Measurements from ENCODE around the gene HDAC5.

Gene HDAC5

GRCh38 chr17:44079877-44080821, 43.3 kb downstream of the HDAC5 start:
- TF ChIP-seq, protein P1, sequence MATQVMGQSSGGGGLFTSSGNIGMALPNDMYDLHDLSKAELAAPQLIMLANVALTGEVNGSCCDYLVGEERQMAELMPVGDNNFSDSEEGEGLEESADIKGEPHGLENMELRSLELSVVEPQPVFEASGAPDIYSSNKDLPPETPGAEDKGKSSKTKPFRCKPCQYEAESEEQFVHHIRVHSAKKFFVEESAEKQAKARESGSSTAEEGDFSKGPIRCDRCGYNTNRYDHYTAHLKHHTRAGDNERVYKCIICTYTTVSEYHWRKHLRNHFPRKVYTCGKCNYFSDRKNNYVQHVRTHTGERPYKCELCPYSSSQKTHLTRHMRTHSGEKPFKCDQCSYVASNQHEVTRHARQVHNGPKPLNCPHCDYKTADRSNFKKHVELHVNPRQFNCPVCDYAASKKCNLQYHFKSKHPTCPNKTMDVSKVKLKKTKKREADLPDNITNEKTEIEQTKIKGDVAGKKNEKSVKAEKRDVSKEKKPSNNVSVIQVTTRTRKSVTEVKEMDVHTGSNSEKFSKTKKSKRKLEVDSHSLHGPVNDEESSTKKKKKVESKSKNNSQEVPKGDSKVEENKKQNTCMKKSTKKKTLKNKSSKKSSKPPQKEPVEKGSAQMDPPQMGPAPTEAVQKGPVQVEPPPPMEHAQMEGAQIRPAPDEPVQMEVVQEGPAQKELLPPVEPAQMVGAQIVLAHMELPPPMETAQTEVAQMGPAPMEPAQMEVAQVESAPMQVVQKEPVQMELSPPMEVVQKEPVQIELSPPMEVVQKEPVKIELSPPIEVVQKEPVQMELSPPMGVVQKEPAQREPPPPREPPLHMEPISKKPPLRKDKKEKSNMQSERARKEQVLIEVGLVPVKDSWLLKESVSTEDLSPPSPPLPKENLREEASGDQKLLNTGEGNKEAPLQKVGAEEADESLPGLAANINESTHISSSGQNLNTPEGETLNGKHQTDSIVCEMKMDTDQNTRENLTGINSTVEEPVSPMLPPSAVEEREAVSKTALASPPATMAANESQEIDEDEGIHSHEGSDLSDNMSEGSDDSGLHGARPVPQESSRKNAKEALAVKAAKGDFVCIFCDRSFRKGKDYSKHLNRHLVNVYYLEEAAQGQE (IDR thresholded peaks at IDR 0.05; ENCODE audit: insufficient read depth in 1 of 2, low read depth in 2 of 2, low read length in 2 of 2): no peak
- no peak for TF ChIP-seq FOXP2 (optimal IDR thresholded peaks at IDR 0.05; ENCODE audit: borderline replicate concordance, extremely low read depth, extremely low read length, insufficient read depth)
- TF ChIP-seq SIN3A (IDR thresholded peaks at IDR 0.05; ENCODE audit: borderline replicate concordance, insufficient read depth, low read length): no peak
- no peak for TF ChIP-seq TAF1 (IDR thresholded peaks at IDR 0.05; ENCODE audit: borderline replicate concordance, insufficient read depth, low read length)
- TF ChIP-seq POLR2AphosphoS5 (IDR thresholded peaks at IDR 0.05; ENCODE audit: low read depth, low read length): no peak

DNA sequence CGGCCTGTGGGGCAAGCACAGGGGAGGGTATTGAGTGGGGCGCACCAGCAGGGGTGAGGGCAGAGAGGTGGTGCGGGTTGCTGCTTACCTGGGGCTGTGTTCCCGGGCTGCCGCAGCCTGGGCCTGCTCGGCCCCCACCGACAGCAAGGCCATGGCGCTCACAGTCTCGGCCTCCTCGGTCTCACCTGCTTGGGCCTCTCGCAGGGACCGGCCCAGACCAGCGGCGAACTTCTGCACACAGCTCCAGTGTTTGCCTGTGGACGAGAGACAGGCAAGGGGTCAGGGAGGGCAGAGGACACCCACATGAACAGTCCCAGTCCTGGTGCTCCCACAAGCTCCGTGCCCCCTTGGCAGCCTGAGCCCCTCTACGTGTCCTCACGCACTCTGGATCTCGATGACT, 45.0 kb downstream of the HDAC5 start:
- TF ChIP-seq, protein P1 (IDR thresholded peaks at IDR 0.05; ENCODE audit: insufficient read depth in 1 of 2, low read depth in 2 of 2, low read length in 2 of 2): no peak
- TF ChIP-seq FOXP2 (optimal IDR thresholded peaks at IDR 0.05; ENCODE audit: borderline replicate concordance, extremely low read depth, extremely low read length, insufficient read depth) (no peak), POLR2AphosphoS5 (IDR thresholded peaks at IDR 0.05; ENCODE audit: low read depth, low read length) (no peak)

GRCh38 chr17:44077595-44077909, 45.9 kb downstream of the HDAC5 start:
- TF ChIP-seq FOXP2 (optimal IDR thresholded peaks at IDR 0.05; ENCODE audit: borderline replicate concordance, extremely low read depth, extremely low read length, insufficient read depth) (no peak), TAF1 (IDR thresholded peaks at IDR 0.05; ENCODE audit: borderline replicate concordance, insufficient read depth, low read length) (no peak), SIN3A (IDR thresholded peaks at IDR 0.05; ENCODE audit: borderline replicate concordance, insufficient read depth, low read length) (no peak), POLR2AphosphoS5 (IDR thresholded peaks at IDR 0.05; ENCODE audit: low read depth, low read length) (no peak)
- TF ChIP-seq, protein P1 (IDR thresholded peaks at IDR 0.05; ENCODE audit: insufficient read depth in 1 of 2, low read depth in 2 of 2, low read length in 2 of 2): no peak

DNA sequence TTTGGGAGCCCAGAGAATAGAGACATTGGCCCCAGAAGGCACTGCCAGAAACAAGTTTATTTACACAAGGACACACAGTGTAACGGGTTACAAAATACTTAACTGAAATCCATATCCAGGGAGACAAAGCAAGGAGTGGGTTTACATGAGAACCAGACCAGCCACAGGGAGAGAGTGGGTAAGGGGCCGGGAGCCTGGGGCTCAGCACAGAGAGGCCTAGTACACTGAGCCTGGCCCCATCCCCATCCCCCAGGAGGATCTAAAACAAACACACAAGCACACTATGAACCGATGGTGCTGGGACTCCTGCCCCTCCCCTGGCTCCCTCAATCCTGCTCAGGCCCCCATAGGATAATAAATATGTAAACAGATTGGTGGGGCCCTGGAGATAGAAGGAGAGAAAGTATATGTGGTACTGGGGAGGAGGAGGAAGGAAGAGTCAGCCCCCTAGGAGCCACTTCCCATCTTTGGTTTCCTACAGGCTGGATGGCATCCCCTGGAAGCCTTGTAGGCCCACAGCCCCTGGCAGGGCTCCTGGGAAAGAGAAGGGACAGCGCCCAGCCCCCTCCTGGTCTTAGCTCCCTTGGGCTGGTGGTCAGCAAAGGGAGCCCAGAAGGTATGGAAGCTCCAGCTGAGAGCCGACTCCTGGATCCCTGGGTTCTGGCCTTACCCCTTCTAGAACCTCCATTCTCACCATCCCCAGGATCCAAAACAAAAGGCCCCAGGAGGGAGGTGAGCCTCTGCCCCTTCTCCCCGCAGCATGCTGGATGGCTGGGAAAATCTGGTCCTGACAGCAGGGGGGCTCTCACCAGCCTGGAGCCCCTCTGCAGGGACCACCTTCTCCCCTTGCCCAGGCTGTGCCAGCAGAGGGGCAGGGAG, 46.5 kb downstream of the HDAC5 start:
- TF ChIP-seq POLR2AphosphoS5 (IDR thresholded peaks at IDR 0.05; ENCODE audit: low read depth, low read length): peak; percentile 24
- no peak for TF ChIP-seq FOXP2 (optimal IDR thresholded peaks at IDR 0.05; ENCODE audit: borderline replicate concordance, extremely low read depth, extremely low read length, insufficient read depth)

DNA sequence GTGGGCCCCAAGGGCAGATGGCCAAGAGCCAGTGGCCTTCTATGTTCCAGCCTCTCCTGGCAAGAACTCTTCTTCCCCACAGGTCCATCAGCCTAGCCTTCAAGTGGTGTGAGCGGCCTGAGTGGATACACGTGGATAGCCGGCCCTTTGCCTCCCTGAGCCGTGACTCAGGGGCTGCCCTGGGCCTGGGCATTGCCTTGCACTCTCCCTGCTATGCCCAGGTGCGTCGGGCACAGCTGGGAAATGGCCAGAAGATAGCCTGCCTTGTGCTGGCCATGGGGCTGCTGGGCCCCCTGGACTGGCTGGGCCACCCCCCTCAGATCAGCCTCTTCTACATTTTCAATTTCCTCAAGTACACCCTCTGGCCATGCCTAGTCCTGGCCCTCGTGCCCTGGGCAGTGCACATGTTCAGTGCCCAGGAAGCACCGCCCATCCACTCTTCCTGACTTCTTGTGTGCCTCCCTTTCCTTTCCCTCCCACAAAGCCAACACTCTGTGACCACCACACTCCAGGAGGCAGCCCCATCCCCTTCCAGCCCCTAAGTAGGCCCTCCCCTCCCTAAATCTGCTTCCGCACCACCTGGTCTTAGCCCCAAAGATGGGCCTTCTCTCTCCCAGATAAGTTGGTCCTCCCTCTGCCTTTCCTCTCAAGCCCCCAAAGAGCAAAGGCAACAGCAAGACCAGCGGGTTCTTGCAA, 47.7 kb downstream of the HDAC5 start:
- TF ChIP-seq, protein P1 (IDR thresholded peaks at IDR 0.05; ENCODE audit: insufficient read depth in 1 of 2, low read depth in 2 of 2, low read length in 2 of 2): no peak
- TF ChIP-seq SIN3A (IDR thresholded peaks at IDR 0.05; ENCODE audit: borderline replicate concordance, insufficient read depth, low read length) (no peak), TAF1 (IDR thresholded peaks at IDR 0.05; ENCODE audit: borderline replicate concordance, insufficient read depth, low read length) (no peak), POLR2AphosphoS5 (IDR thresholded peaks at IDR 0.05; ENCODE audit: low read depth, low read length) (no peak; the same call in none of the 2 replicates), FOXP2 (optimal IDR thresholded peaks at IDR 0.05; ENCODE audit: borderline replicate concordance, extremely low read depth, extremely low read length, insufficient read depth) (no peak)
